Esophagus muscularis mucosa (tissue), 4 donors: Measurements from ENCODE around the gene TMEM44. TPM values are rescaled to one million over a fixed set of nuclear protein-coding genes. Genes with fewer than 3 reads are reported as not detected.

ENCODE experiments used
- DNase-seq: peaks from one replicate; pipeline ENCODE4 v3.0.0-alpha.2; 2017; ENCODE audit errors: extremely low spot score
- H3K27ac ChIP-seq, 4 donors: fragments of 200-600 bp; sonication (generic); replicated peaks in 1 of 4; 1 replicate in 3 of 4; 2 replicates in 1 of 4; pipeline ENCODE4 v1.5.1; 2016 to 2019; ENCODE audit warnings: mild to moderate bottlenecking in 1 of 4
- H3K27me3 ChIP-seq, 4 donors: fragments of 200-600 bp; sonication (generic); one replicate each; pipeline versions ENCODE4 v1.5.1 to v1.6.0; 2016 to 2019
- H3K36me3 ChIP-seq, 4 donors: fragments of 200-600 bp; sonication (generic); one replicate each; pipeline ENCODE4 v1.5.1; 2016 to 2019
- H3K4me1 ChIP-seq, 4 donors: fragments of 200-600 bp; sonication (generic); one replicate each; pipeline ENCODE4 v1.5.1; 2016 to 2019
- H3K4me3 ChIP-seq, 4 donors: fragments of 200-600 bp; sonication (generic); 1 replicate in 2 of 4; 2 replicates in 2 of 4; pipeline ENCODE4 v1.5.1; 2016 to 2019; ENCODE audit warnings: mild to moderate bottlenecking in 4 of 4, moderate library complexity in 1 of 4
- H3K9me3 ChIP-seq, 4 donors: fragments of 200-600 bp; sonication (generic); 1 replicate in 3 of 4; 2 replicates in 1 of 4; pipeline ENCODE4 v1.5.1; 2016 to 2019
- CTCF ChIP-seq, 3 experiments: fragments of 200-600 bp in 2 of 3; fragments of 450-650 bp in 1 of 3; sonication (generic) in 2 of 3; IDR thresholded peaks; one replicate each; pipeline ENCODE4 v1.5.1; 2017 to 2019; ENCODE audit warnings: antibody characterized with exemption in 3 of 3, mild to moderate bottlenecking in 2 of 3, moderate library complexity in 1 of 3
- EP300 ChIP-seq: sonication (generic); formaldehyde crosslinking; IDR thresholded peaks from one replicate; pipeline ENCODE4 v1.6.1; 2017; ENCODE audit warnings: antibody characterized with exemption
- POLR2A ChIP-seq: fragments of 450-650 bp; IDR thresholded peaks from one replicate; pipeline ENCODE4 v1.6.1; 2017; ENCODE audit warnings: antibody characterized with exemption, moderate library complexity, mild to moderate bottlenecking, low read depth
- POLR2AphosphoS5 ChIP-seq, 2 donors: sonication (generic); formaldehyde crosslinking; IDR thresholded peaks; one replicate each; pipeline ENCODE4 v1.6.1; 2017; ENCODE audit warnings: antibody characterized with exemption in 2 of 2
- WGBS: methylation state at CpG from one replicate; pipeline ENCODE4 v1.1.5; 2018; 5-methylcytosine and 5-hydroxymethylcytosine counted together
- intact Hi-C: fragments of 100-400 bp; cut with DNase I; formaldehyde crosslinking; loops from one replicate; pipeline ENCODE4 v1.15.1; 2023
- total RNA-seq, 4 donors: library from RNA; depleted of rRNA; stranded (reverse); fragments of >200 nt; gene quantifications; one replicate each; pipeline versions ENCODE4 v1.1.0 to v1.2.1, GENCODE V29; 2016

Gene TMEM44
- total RNA-seq, 4 donors from 2014 or later: 3.3 to 10.8 (median 9.3) TPM

- intact Hi-C loops: no loop called here
- H3K9me3 ChIP-seq: no peaks in the 10 kb centered on the region
- no peak for TF ChIP-seq POLR2A
- no peak for TF ChIP-seq POLR2AphosphoS5 (IDR thresholded peaks at IDR 0.05)
- TF ChIP-seq CTCF (IDR thresholded peaks at IDR 0.05): no peak
- TF ChIP-seq EP300: no peak
- no peak overlapping the region for H3K27ac ChIP-seq
- 83% methylated on average over 1 of the region's 1 CpG for WGBS
- no peak for DNase-seq
- H3K4me1 ChIP-seq: peaks cover 6 to 8% (median 8%) of the 10 kb centered on the region in 4 donors
- no peaks in the 10 kb centered on the region for H3K36me3 ChIP-seq
- H3K27me3 ChIP-seq: peaks cover 0 to 19% (median 0%) of the 10 kb centered on the region in 4 donors
- no peak overlapping the region for H3K4me3 ChIP-seq
These were observed 43.3 kb upstream of the TMEM44 start for GRCh38 chr3:194676471-194676870.

- TF ChIP-seq POLR2A (no peak), CTCF (IDR thresholded peaks at IDR 0.05) (no peak), POLR2AphosphoS5 (IDR thresholded peaks at IDR 0.05) (no peak), EP300 (no peak)
- DNase-seq: no peak
- Histone ChIP-seq H3K4me3 (no peak overlapping the region), H3K9me3 (no peaks in the 10 kb centered on the region), H3K36me3 (no peaks in the 10 kb centered on the region), H3K4me1 (peaks cover 14 to 16% (median 16%) of the 10 kb centered on the region in 4 donors), H3K27ac (no peak overlapping the region), H3K27me3 (peaks cover 0 to 19% (median 0%) of the 10 kb centered on the region in 4 donors)
- intact Hi-C loops: no loop called here
- WGBS: 63% methylated on average over 4 of the region's 4 CpGs
These were observed 42.5 kb upstream of the TMEM44 start for GRCh38 chr3:194675680-194676079.

GRCh38 chr3:194675081-194675640 lies 41.9 kb upstream of the TMEM44 start:
- intact Hi-C loops: no loop called here
- WGBS: 50% methylated on average over 12 of the region's 12 CpGs
- Histone ChIP-seq H3K27ac (no peak overlapping the region), H3K36me3 (no peaks in the 10 kb centered on the region), H3K9me3 (no peaks in the 10 kb centered on the region), H3K4me1 (peaks cover 19 to 21% (median 20%) of the 10 kb centered on the region in 4 donors), H3K4me3 (no peak overlapping the region), H3K27me3 (peaks cover 0 to 19% (median 0%) of the 10 kb centered on the region in 4 donors)
- TF ChIP-seq POLR2A: no peak
- no peak for TF ChIP-seq POLR2AphosphoS5 (IDR thresholded peaks at IDR 0.05)
- no peak for TF ChIP-seq EP300
- TF ChIP-seq CTCF (IDR thresholded peaks at IDR 0.05): no peak
- DNase-seq: no peak

- Histone ChIP-seq H3K36me3 (peaks cover 0 to 13% (median 8%) of the 10 kb centered on the region in 4 donors), H3K4me3 (no peak overlapping the region), H3K27ac (no peak overlapping the region), H3K9me3 (no peaks in the 10 kb centered on the region), H3K4me1 (peaks cover 19 to 32% (median 23%) of the 10 kb centered on the region in 4 donors), H3K27me3 (peaks cover 0 to 19% (median 0%) of the 10 kb centered on the region in 4 donors)
- DNase-seq: peak; percentile 45
- WGBS: 61% methylated on average over 3 of the region's 3 CpGs
- intact Hi-C loops: no loop called here
- TF ChIP-seq EP300 (no peak), POLR2AphosphoS5 (IDR thresholded peaks at IDR 0.05) (no peak), POLR2A (no peak), CTCF (IDR thresholded peaks at IDR 0.05) (no peak)
These were observed 40.5 kb upstream of the TMEM44 start for GRCh38 chr3:194673761-194674160.
